ENCODE results near the gene DHX58. TPM values are rescaled to one million over a fixed set of nuclear protein-coding genes. Genes with fewer than 3 reads are reported as not detected.

Gene DHX58
- total and polyA plus RNA-seq, 3 donors from 2014 or later = 35.9 to 56.3 (median 51.1) TPM

DNA sequence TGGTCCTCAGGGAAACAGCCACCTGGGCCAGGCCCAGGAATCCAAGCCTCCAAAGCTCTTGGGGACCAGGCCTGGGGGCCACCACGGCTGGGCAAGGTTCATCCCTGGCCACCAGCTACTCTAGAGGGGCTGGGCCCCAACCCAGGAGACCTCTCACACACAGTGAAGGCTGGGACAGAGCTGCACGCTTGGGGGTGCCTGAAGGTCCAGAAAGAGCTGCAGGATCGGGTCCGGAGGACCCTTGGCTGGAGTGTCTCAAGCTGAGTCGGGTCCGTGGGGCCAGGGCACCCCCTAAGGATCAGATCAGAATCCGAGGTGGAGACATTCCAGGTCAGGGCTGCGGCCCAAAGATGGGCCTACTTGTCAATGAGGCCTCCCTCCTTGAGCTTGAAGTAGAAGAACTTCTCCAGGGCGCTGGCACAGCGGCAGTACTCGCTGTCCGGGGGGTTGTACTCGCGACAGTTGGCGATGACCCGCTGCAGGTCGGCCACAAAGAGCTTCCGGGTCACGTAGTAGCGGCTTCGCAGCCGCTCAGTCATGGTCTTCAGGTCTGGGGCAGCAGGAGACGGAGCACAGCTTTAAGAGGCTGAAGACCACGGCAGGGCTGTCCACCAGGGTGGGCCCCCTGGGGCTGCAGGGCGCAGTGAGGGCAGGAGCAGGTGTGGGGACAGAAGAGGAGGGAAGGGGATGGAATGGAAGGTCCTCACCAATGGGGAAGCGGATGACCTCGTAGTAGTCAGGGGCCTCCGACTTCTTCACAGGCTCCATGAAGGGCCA, 967 bp upstream of the DHX58 start:
- no peak for DNase-seq
- H3K4me1 ChIP-seq = peaks cover 25% of the 10 kb centered on the region
- TF ChIP-seq CTCF (IDR thresholded peaks at IDR 0.05) (no peak), POLR2A (IDR thresholded peaks at IDR 0.05) (no peak)
- WGBS, 2 donors = 76 to 86% methylated on average over 12 to 28 of the region's 28 CpGs
- no peaks in the 10 kb centered on the region for H3K27me3 ChIP-seq
- no peaks in the 10 kb centered on the region for H3K9me3 ChIP-seq
- intact Hi-C loops (cut with DNase I; ENCODE audit: low total_unique reads) = loop anchor here (5.0 kb wide), 1 partner anchor 146 kb away; the partner anchor contains the start of gene CNP
- no peak overlapping the region for H3K4me3 ChIP-seq
- no peaks in the 10 kb centered on the region for H3K36me3 ChIP-seq (ENCODE audit: low read depth, missing control alignments)
- H3K27ac ChIP-seq = peak overlapping the region; percentile 92 to 93

- Histone ChIP-seq H3K27me3 (no peaks in the 10 kb centered on the region), H3K4me3 (peak overlapping the region; percentile 42 to 68), H3K36me3 (ENCODE audit: low read depth, missing control alignments) (no peaks in the 10 kb centered on the region), H3K9me3 (no peaks in the 10 kb centered on the region), H3K4me1 (peaks cover 31% of the 10 kb centered on the region), H3K27ac (peak overlapping the region; percentile 92 to 93)
- peak; percentile 46 for DNase-seq
- WGBS, 2 donors = 23 to 39% methylated on average over 10 to 12 of the region's 12 CpGs
- intact Hi-C loops (cut with DNase I; ENCODE audit: low total_unique reads) = loop anchor here (5.0 kb wide), 1 partner anchor 145 kb away; the partner anchor contains the start of gene CNP
- no peak for TF ChIP-seq CTCF (IDR thresholded peaks at IDR 0.05)
- no peak for TF ChIP-seq POLR2A (IDR thresholded peaks at IDR 0.05)
These were observed 503 bp downstream of the DHX58 start for GRCh38 chr17:42111871-42112551.

- no peaks in the 10 kb centered on the region for H3K27me3 ChIP-seq
- DNase-seq = no peak
- peaks cover 31% of the 10 kb centered on the region for H3K4me1 ChIP-seq
- H3K27ac ChIP-seq = peak overlapping the region; percentile 92 to 93
- TF ChIP-seq CTCF (IDR thresholded peaks at IDR 0.05) (no peak), POLR2A (IDR thresholded peaks at IDR 0.05) (no peak)
- WGBS, 2 donors = 71 to 76% methylated on average over 9 to 11 of the region's 11 CpGs
- intact Hi-C loops (cut with DNase I; ENCODE audit: low total_unique reads) = loop anchor here (5.0 kb wide), 1 partner anchor 144 kb away; the partner anchor contains the start of gene CNP
- no peaks in the 10 kb centered on the region for H3K9me3 ChIP-seq
- H3K4me3 ChIP-seq = no peak overlapping the region
- H3K36me3 ChIP-seq (ENCODE audit: low read depth, missing control alignments) = no peaks in the 10 kb centered on the region
These were observed 1.3 kb downstream of the DHX58 start for GRCh38 chr17:42111265-42111636.

DNA sequence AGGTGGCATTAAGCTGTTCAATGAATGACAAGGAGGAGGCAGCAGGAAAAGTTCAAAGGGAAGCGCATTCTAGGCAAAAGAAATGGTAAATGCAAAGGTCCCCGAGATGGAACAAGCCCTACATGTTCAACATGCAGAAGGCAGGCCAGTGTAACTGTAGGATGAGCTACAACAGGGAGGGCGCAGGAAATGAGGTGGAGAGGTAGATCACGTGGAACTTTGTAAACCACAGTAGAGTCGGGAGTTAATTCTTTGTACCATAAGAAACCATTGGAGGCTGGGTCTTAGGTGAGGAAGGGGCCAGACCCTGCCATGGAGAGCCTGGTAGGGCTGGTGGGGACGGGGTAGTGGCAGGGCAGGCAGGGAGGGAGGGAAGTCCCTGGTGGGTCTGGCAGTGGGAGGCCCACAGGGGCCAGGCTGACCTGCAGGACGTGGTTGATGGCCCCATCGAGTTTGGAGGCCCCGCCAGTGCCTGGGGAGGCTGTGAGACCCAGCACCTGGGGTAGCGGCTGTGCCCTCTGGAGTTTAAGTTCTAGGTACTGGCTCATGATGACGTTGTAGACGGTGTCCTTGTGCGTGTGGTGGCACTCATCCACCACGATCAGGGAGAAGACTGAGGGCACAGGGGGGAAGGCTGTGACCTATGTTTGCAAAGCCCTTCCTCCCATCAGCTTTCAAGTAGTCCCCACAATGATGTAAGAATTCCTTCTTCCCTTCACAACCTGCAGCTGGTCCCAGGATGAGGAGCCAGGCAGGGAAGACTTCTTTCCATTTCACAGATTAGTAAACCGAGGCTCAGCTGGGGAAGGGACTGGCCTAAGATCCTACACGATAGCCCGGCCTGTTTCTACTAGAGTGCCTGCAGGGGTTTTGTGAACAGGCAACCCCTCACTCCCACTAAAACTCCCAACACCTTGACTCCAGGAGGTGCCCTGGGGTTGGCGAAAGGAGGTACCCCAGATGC, 1.9 kb downstream of the DHX58 start:
- no peak overlapping the region for H3K4me3 ChIP-seq
- TF ChIP-seq POLR2A (IDR thresholded peaks at IDR 0.05) = no peak
- no peaks in the 10 kb centered on the region for H3K27me3 ChIP-seq
- peak overlapping the region in 1 of 2 donors; percentile 92 for H3K27ac ChIP-seq
- no peaks in the 10 kb centered on the region for H3K9me3 ChIP-seq
- intact Hi-C loops (cut with DNase I; ENCODE audit: low total_unique reads) = loop anchor here (5.0 kb wide), 1 partner anchor 143 kb away; the partner anchor contains the start of gene CNP
- 88 to 91% methylated on average over 17 to 18 of the region's 18 CpGs for WGBS, 2 donors
- no peaks in the 10 kb centered on the region for H3K36me3 ChIP-seq (ENCODE audit: low read depth, missing control alignments)
- no peak for DNase-seq
- H3K4me1 ChIP-seq = peaks cover 31% of the 10 kb centered on the region

Measured in testis (tissue), 3 donors.